ENCODE results near the gene MAD1L1.

Gene MAD1L1

GRCh38 chr7:2214636-2215035, 18.1 kb downstream of the MAD1L1 start:
- no peaks in the 10 kb centered on the region for H3K9me2 ChIP-seq (replicated peaks; ENCODE audit: insufficient read depth, low read length)
- no peaks in the 10 kb centered on the region for H4K20me1 ChIP-seq (ENCODE audit: low read depth, low read length)
- no peaks in the 10 kb centered on the region for H3F3A ChIP-seq (ENCODE audit: insufficient read depth)
- H3K79me2 ChIP-seq (ENCODE audit: insufficient read depth, low read length), result no peaks in the 10 kb centered on the region
- H3K36me3 ChIP-seq (ENCODE audit: low read length), result peaks cover 7% of the 10 kb centered on the region; the same call in 1 of the 2 replicates
- no peak overlapping the region for H3K9ac ChIP-seq (ENCODE audit: low read length)
- H3K4me3 ChIP-seq (ENCODE audit: insufficient read depth, low read length, poor library complexity, severe bottlenecking), result no peak overlapping the region
- H3K4me2 ChIP-seq (ENCODE audit: low read depth, low read length, poor library complexity, severe bottlenecking), result no peak overlapping the region
- no peak overlapping the region for H3K27ac ChIP-seq (ENCODE audit: low read depth, low read length)
- H3K9me3 ChIP-seq (ENCODE audit: insufficient read depth, low read length), result no peaks in the 10 kb centered on the region
- no peak for TF ChIP-seq EZH2phosphoT487 (conservative IDR thresholded peaks at IDR 0.05; ENCODE audit: low read length)
- TF ChIP-seq CTCF (IDR thresholded peaks at IDR 0.05; ENCODE audit: insufficient read depth, low read length, poor library complexity, severe bottlenecking), result no peak
- no peak overlapping the region for H2AFZ ChIP-seq (ENCODE audit: low read depth, low read length, severe bottlenecking)
- no peaks in the 10 kb centered on the region for H3K27me3 ChIP-seq (ENCODE audit: low read length)

- Histone ChIP-seq H3K27me3 (ENCODE audit: low read length) (no peaks in the 10 kb centered on the region), H3K9me3 (ENCODE audit: insufficient read depth, low read length) (no peaks in the 10 kb centered on the region), H3F3A (ENCODE audit: insufficient read depth) (no peaks in the 10 kb centered on the region), H3K4me2 (ENCODE audit: low read depth, low read length, poor library complexity, severe bottlenecking) (no peak overlapping the region), H3K79me2 (ENCODE audit: insufficient read depth, low read length) (no peaks in the 10 kb centered on the region), H3K9me2 (replicated peaks; ENCODE audit: insufficient read depth, low read length) (no peaks in the 10 kb centered on the region), H2AFZ (ENCODE audit: low read depth, low read length, severe bottlenecking) (no peak overlapping the region), H3K27ac (ENCODE audit: low read depth, low read length) (no peak overlapping the region), H3K4me3 (ENCODE audit: insufficient read depth, low read length, poor library complexity, severe bottlenecking) (no peak overlapping the region), H3K9ac (ENCODE audit: low read length) (no peak overlapping the region), H3K36me3 (ENCODE audit: low read length) (peaks cover 7% of the 10 kb centered on the region; the same call in 1 of the 2 replicates), H4K20me1 (ENCODE audit: low read depth, low read length) (no peaks in the 10 kb centered on the region)
- TF ChIP-seq CTCF (IDR thresholded peaks at IDR 0.05; ENCODE audit: insufficient read depth, low read length, poor library complexity, severe bottlenecking) (no peak), EZH2phosphoT487 (conservative IDR thresholded peaks at IDR 0.05; ENCODE audit: low read length) (no peak)
Observed at GRCh38 chr7:2213551-2214215, 19.1 kb downstream of the MAD1L1 start.

- H3K9me2 ChIP-seq (replicated peaks; ENCODE audit: insufficient read depth, low read length), result no peaks in the 10 kb centered on the region
- H3K27ac ChIP-seq (ENCODE audit: low read depth, low read length), result no peak overlapping the region
- H3K4me3 ChIP-seq (ENCODE audit: insufficient read depth, low read length, poor library complexity, severe bottlenecking), result no peak overlapping the region
- H4K20me1 ChIP-seq (ENCODE audit: low read depth, low read length), result no peaks in the 10 kb centered on the region
- no peak overlapping the region for H2AFZ ChIP-seq (ENCODE audit: low read depth, low read length, severe bottlenecking)
- H3K9me3 ChIP-seq (ENCODE audit: insufficient read depth, low read length), result no peaks in the 10 kb centered on the region
- no peaks in the 10 kb centered on the region for H3K27me3 ChIP-seq (ENCODE audit: low read length)
- TF ChIP-seq CTCF (IDR thresholded peaks at IDR 0.05; ENCODE audit: insufficient read depth, low read length, poor library complexity, severe bottlenecking) (no peak), EZH2phosphoT487 (conservative IDR thresholded peaks at IDR 0.05; ENCODE audit: low read length) (no peak)
- peaks cover 7% of the 10 kb centered on the region; the same call in 1 of the 2 replicates for H3K36me3 ChIP-seq (ENCODE audit: low read length)
- no peaks in the 10 kb centered on the region for H3F3A ChIP-seq (ENCODE audit: insufficient read depth)
- H3K79me2 ChIP-seq (ENCODE audit: insufficient read depth, low read length), result no peaks in the 10 kb centered on the region
- H3K4me2 ChIP-seq (ENCODE audit: low read depth, low read length, poor library complexity, severe bottlenecking), result no peak overlapping the region
- no peak overlapping the region for H3K9ac ChIP-seq (ENCODE audit: low read length)
Observed at GRCh38 chr7:2212906-2213305, 19.8 kb downstream of the MAD1L1 start.
